ENCODE measurements around the gene ZNF135.

- TF ChIP-seq CTCF (IDR thresholded peaks at IDR 0.05; ENCODE audit: low read depth, low read length, missing input control) (no peak), REST (IDR thresholded peaks at IDR 0.05) (no peak)
These were observed 18.1 kb upstream of the ZNF135 start for GRCh38 chr19:58040751-58041525.

All from liver (tissue), 2 donors.